ENCODE data around the gene ESR2. TPM values are rescaled to one million over a fixed set of nuclear protein-coding genes. Genes with fewer than 3 reads are reported as not detected.
"Not testable (repeated sequence)": the region's sequence is repeated elsewhere in the genome, so short reads cannot be mapped to it uniquely, and the experiment has no call there.

The ESR2 gene
- total RNA-seq, 1 donor from 2014 or later: 2.2 TPM

DNA sequence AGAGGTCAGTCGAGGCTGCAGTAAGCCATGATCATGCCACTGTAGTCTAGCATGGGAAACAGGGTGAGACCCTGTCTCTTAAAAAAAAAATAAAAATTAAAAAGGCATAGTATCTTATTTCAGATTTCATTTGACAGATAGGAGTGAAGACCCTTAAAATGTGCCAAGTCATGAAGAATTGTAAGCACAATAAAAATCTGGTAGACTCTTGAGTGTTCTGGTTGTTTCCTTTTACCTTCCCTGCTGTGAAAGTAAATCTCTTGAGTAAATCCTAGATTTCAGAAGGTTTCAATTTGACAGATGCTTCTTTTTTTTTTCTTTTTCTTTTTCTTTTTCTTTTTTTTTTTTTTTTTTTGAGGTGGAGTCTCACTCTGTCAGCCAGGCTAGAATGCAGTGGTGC, 109.0 kb downstream of the ESR2 start:
- no peaks in the 10 kb centered on the region for H3K27me3 ChIP-seq
- no peak overlapping the region for H3K27ac ChIP-seq
- no peaks in the 10 kb centered on the region for H3K9me3 ChIP-seq
- intact Hi-C loops (cut with DNase I): no loop called here
- no peak overlapping the region for H3K4me3 ChIP-seq
- peaks cover 0 to 29% of the 10 kb centered on the region in 2 donors for H3K36me3 ChIP-seq
- H3K4me1 ChIP-seq: no peaks in the 10 kb centered on the region
- DNase-seq (ENCODE audit: extremely low spot score in 2 of 2): no peak
- TF ChIP-seq, protein P1, sequence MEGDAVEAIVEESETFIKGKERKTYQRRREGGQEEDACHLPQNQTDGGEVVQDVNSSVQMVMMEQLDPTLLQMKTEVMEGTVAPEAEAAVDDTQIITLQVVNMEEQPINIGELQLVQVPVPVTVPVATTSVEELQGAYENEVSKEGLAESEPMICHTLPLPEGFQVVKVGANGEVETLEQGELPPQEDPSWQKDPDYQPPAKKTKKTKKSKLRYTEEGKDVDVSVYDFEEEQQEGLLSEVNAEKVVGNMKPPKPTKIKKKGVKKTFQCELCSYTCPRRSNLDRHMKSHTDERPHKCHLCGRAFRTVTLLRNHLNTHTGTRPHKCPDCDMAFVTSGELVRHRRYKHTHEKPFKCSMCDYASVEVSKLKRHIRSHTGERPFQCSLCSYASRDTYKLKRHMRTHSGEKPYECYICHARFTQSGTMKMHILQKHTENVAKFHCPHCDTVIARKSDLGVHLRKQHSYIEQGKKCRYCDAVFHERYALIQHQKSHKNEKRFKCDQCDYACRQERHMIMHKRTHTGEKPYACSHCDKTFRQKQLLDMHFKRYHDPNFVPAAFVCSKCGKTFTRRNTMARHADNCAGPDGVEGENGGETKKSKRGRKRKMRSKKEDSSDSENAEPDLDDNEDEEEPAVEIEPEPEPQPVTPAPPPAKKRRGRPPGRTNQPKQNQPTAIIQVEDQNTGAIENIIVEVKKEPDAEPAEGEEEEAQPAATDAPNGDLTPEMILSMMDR (IDR thresholded peaks at IDR 0.05): no peak
- TF ChIP-seq POLR2AphosphoS5 (IDR thresholded peaks at IDR 0.05; ENCODE audit: insufficient read depth in 1 of 2, low read depth in 1 of 2) (no peak), POLR2A (IDR thresholded peaks at IDR 0.05) (no peak)

- Histone ChIP-seq H3K36me3 (peaks cover 0 to 30% of the 10 kb centered on the region in 2 donors), H3K9me3 (no peaks in the 10 kb centered on the region), H3K4me3 (no peak overlapping the region), H3K27me3 (no peaks in the 10 kb centered on the region), H3K4me1 (no peaks in the 10 kb centered on the region), H3K27ac (no peak overlapping the region)
- no peak for TF ChIP-seq POLR2AphosphoS5 (IDR thresholded peaks at IDR 0.05; ENCODE audit: insufficient read depth in 1 of 2, low read depth in 1 of 2)
- TF ChIP-seq POLR2A (IDR thresholded peaks at IDR 0.05): no peak
- TF ChIP-seq, protein P1 (IDR thresholded peaks at IDR 0.05): no peak
- intact Hi-C loops (cut with DNase I): no loop called here
- no peak for DNase-seq (ENCODE audit: extremely low spot score in 2 of 2)
These were observed 110.0 kb downstream of the ESR2 start for GRCh38 chr14:64184103-64184729.

DNA sequence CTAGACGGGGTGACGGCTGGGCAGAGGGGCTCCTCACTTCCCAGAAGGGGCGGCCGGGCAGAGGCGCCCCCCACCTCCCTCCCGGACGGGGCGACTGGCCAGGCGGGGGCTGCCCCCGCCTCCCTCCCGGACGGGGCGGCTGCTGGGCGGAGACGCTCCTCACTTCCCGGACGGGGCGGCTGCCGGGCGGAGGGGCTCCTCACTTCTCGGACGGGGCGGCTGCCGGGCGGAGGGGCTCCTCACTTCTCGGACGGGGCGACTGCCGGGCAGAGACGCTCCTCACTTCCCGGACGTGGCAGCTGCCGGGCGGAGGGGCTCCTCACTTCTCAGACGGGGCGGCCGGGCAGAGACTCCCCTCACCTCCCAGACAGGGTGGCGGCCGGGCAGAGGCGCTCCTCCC, 111.3 kb downstream of the ESR2 start:
- intact Hi-C loops (cut with DNase I); H3K27ac ChIP-seq; H3K4me1 ChIP-seq; H3K4me3 ChIP-seq; H3K9me3 ChIP-seq; H3K27me3 ChIP-seq; DNase-seq (ENCODE audit: extremely low spot score in 2 of 2): not testable (repeated sequence)
- H3K36me3 ChIP-seq: peaks cover 0 to 33% of the 10 kb centered on the region in 2 donors

DNA sequence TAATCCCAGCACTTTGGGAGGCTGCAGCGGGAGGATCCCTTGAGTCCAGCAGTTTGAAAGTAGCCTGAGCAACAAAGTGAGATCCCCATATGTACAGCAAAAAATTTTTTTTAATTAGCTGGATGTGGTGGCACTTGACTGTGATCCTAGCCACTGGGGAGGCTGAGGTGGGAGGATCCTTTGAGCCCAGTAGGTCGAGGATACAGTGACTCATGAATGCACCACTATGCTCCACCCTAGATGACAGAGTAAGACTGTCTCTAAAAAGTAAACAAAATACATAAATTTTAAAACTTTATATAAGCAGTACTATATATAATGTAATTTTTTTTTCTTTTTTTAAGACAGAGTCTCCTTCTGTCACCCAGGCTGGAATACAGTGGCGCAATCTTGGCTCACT, 115.4 kb downstream of the ESR2 start:
- Histone ChIP-seq H3K27me3 (no peaks in the 10 kb centered on the region), H3K4me3 (no peak overlapping the region), H3K9me3 (no peaks in the 10 kb centered on the region), H3K36me3 (peaks cover 0 to 27% of the 10 kb centered on the region in 2 donors), H3K27ac (no peak overlapping the region), H3K4me1 (no peaks in the 10 kb centered on the region)
- TF ChIP-seq POLR2A (IDR thresholded peaks at IDR 0.05) (no peak), POLR2AphosphoS5 (IDR thresholded peaks at IDR 0.05; ENCODE audit: insufficient read depth in 1 of 2, low read depth in 1 of 2) (no peak)
- TF ChIP-seq, protein P1 (IDR thresholded peaks at IDR 0.05): no peak
- DNase-seq (ENCODE audit: extremely low spot score in 2 of 2): no peak
- intact Hi-C loops (cut with DNase I): no loop called here

DNA sequence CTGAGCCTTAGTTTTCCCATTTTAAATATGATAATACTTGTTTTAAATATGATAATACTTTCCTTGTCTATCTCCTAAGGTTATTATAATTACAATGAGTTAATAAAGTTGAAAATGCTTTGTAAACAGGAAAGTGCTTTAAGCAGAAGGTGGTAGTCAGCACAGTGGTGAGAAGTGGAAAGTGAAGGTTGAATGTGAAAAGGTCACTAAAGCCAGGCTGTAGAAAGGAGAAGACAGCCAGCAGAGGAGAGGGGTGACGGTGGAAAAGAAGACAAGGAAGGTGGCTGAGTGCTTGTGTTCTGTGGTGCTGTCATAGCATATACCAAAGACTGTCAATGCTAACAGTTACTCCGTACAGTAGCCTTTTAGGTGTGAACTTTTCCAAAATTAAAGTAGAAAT, 117.8 kb downstream of the ESR2 start:
- Histone ChIP-seq H3K36me3 (peaks cover 0 to 32% of the 10 kb centered on the region in 2 donors), H3K27me3 (no peaks in the 10 kb centered on the region), H3K4me3 (no peak overlapping the region), H3K9me3 (no peaks in the 10 kb centered on the region), H3K4me1 (no peaks in the 10 kb centered on the region), H3K27ac (no peak overlapping the region)
- intact Hi-C loops (cut with DNase I): no loop called here
- no peak for DNase-seq (ENCODE audit: extremely low spot score in 2 of 2)
- TF ChIP-seq, protein P1 (IDR thresholded peaks at IDR 0.05): no peak
- TF ChIP-seq POLR2AphosphoS5 (IDR thresholded peaks at IDR 0.05; ENCODE audit: insufficient read depth in 1 of 2, low read depth in 1 of 2): no peak
- TF ChIP-seq POLR2A (IDR thresholded peaks at IDR 0.05): no peak
